Stomach (tissue), 9 donors: Measurements from ENCODE around the gene PKP1. TPM values are rescaled to one million over a fixed set of nuclear protein-coding genes. Genes with fewer than 3 reads are reported as not detected.

Source experiments
- DNase-seq, 2 donors: peaks; one replicate each; pipeline versions ENCODE4 v3.0.0 to v3.0.0-alpha.2; 2013 to 2019
- H3K27ac ChIP-seq, 5 donors: fragments of 200-600 bp in 4 of 5; sonication (generic) in 4 of 5; one replicate each; pipeline ENCODE4 v1.5.1; 2013 to 2019; ENCODE audit warnings: mild to moderate bottlenecking in 1 of 5, moderate library complexity in 1 of 5
- H3K27me3 ChIP-seq, 3 donors: fragments of 200-600 bp; sonication (generic); one replicate each; pipeline ENCODE4 v1.5.1; 2017 to 2019; ENCODE audit warnings: mixed run types in 1 of 3
- H3K36me3 ChIP-seq, 4 donors: fragments of 200-600 bp; sonication (generic); 1 replicate in 3 of 4; 2 replicates in 1 of 4; pipeline ENCODE4 v1.5.1; 2016 to 2019
- H3K4me1 ChIP-seq, 4 donors: fragments of 200-600 bp; sonication (generic); one replicate each; pipeline ENCODE4 v1.5.1; 2016 to 2019
- H3K4me3 ChIP-seq, 4 donors: fragments of 200-600 bp; sonication (generic) in 3 of 4; one replicate each; pipeline ENCODE4 v1.5.1; 2016 to 2019; ENCODE audit warnings: mild to moderate bottlenecking in 1 of 4
- H3K9me3 ChIP-seq, 4 donors: fragments of 200-600 bp; sonication (generic); one replicate each; pipeline ENCODE4 v1.5.1; 2016 to 2019
- CTCF ChIP-seq, 7 experiments: fragments of 450-650 bp in 4 of 7; fragments of 200-600 bp in 3 of 7; sonication (generic) in 3 of 7; IDR thresholded peaks; one replicate each; pipeline ENCODE4 v1.5.1; 2016 to 2019; ENCODE audit warnings: antibody characterized with exemption in 7 of 7, control low read depth in 2 of 7, mild to moderate bottlenecking in 1 of 7
- EP300 ChIP-seq: sonication (generic); formaldehyde crosslinking; IDR thresholded peaks from one replicate; pipeline ENCODE4 v1.6.1; 2017; ENCODE audit warnings: antibody characterized with exemption
- POLR2A ChIP-seq, 4 donors: fragments of 450-650 bp; IDR thresholded peaks; one replicate each; pipeline ENCODE4 v1.6.1; 2016; ENCODE audit warnings: antibody characterized with exemption in 4 of 4, control low read depth in 2 of 4, mild to moderate bottlenecking in 1 of 4, moderate library complexity in 1 of 4
- POLR2AphosphoS5 ChIP-seq, 3 donors: sonication (generic); formaldehyde crosslinking; IDR thresholded peaks; one replicate each; pipeline ENCODE4 v1.6.1; 2016; ENCODE audit warnings: antibody characterized with exemption in 3 of 3
- WGBS, 5 donors: extraction: QIAGEN DNeasy Blood & Tissue Kit in 3 of 5; methylation state at CpG; one replicate each; pipeline versions ENCODE4 v1.1.5 to v1.1.7; 2013 to 2018; 5-methylcytosine and 5-hydroxymethylcytosine counted together
- intact Hi-C: fragments of 100-400 bp; cut with DNase I; formaldehyde crosslinking; loops from one replicate; pipeline ENCODE4 v1.15.1; 2023; ENCODE audit warnings: low total_unique reads
- polyA plus RNA-seq, 3 donors: library from polyadenylated mRNA; stranded (reverse); fragments of 200-250 nt; gene quantifications; one replicate each; pipeline ENCODE4 v1.2.3, GENCODE V29; 2013
- total RNA-seq, 5 donors: library from RNA; depleted of rRNA; stranded (reverse); fragments of >200 nt; gene quantifications; one replicate each; pipeline versions ENCODE4 v1.1.0 to v1.2.3, GENCODE V29; 2014 to 2016
- donor health status: healthy with polysubstance abuse.
- donor health status: Bipolar disorder and iron deficiency.
- donor health status: healthy.

PKP1 gene
- total and polyA plus RNA-seq, 8 donors: under 0.01 to 42.2 (median 0.40) TPM; not detected in 2

DNA sequence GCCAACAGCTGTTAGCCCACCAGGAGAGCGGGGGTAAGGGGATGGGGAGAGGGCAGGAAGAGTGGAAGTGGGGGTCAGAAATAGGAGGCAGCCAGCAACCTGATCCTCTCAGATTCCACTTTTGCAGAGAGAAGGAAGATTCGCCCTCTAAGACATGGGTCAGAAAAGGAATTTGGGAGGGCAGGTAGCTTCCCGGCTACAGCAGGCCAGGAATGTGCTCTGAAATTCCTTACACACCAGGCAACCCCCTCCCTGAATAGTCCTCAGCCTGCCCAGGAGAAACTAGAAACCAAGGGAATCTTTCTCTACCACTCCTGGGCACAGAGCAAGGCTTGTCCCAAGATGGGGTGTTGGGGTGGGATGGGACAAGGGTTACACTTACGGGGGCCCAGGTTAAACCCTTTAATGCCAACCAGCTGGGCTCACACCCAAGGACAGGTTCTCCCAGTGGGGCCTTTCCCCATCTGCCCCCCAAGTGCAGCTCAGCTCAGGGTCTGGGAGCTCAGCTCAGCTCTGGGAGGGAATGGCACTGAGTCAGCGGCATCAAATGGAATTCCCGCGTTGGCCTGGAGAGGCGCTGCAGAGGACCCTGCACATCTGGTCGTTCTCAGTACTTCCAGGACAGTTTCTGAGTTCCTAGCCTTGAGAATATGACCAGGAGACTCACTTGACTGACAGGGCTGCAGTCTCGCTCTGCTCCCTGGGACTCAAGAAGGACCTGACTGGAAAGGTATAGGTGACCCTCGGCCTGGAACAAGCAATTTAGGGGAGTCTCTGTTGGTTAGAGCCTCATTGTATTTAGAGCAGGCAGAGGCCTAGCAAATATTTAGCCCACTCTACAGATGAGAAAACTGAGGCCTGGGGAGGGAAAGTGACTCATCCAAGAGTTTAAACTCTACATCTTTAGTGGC, 93.4 kb downstream of the PKP1 start:
- TF ChIP-seq POLR2AphosphoS5 (IDR thresholded peaks at IDR 0.05) (no peak), CTCF (IDR thresholded peaks at IDR 0.05) (peak in 3 of 7 experiments; percentile 20 to 36 (median 21)), EP300 (no peak), POLR2A (IDR thresholded peaks at IDR 0.05) (no peak)
- intact Hi-C loops: no loop called here

GRCh38 chr1:201377611-201378092, 94.3 kb downstream of the PKP1 start, which contains the start of gene TNNT2:
TSS of gene TNNT2 (minus strand) at chr1:201377680. CDS start at chr1:201373254, 4,426 bp downstream.
- DNase-seq: peak in 1 of 2 donors; percentile 61
- no peaks in the 10 kb centered on the region for H3K36me3 ChIP-seq
- H3K4me1 ChIP-seq: peaks cover 0 to 9% (median 4%) of the 10 kb centered on the region in 4 donors
- no peak within 1 kb of the TSS for H3K4me3 ChIP-seq
- TF ChIP-seq EP300 (no peak), CTCF (IDR thresholded peaks at IDR 0.05) (no peak), POLR2AphosphoS5 (IDR thresholded peaks at IDR 0.05) (no peak), POLR2A (IDR thresholded peaks at IDR 0.05) (no peak)
- intact Hi-C loops: no loop called here
- 30 to 54% (median 37%) methylated on average over 8 to 9 of the region's 9 CpGs for WGBS, 5 donors
- peaks cover 0 to 42% (median 15%) of the 10 kb centered on the region in 3 donors for H3K27me3 ChIP-seq
- H3K9me3 ChIP-seq: no peaks in the 10 kb centered on the region
- no peak within 1 kb of the TSS for H3K27ac ChIP-seq

More for the DNA sequence above, 93.4 kb downstream of the PKP1 start:
- no peaks in the 10 kb centered on the region for H3K9me3 ChIP-seq
- H3K4me3 ChIP-seq: no peak overlapping the region
- no peaks in the 10 kb centered on the region for H3K36me3 ChIP-seq
- H3K4me1 ChIP-seq: peaks cover 0 to 8% (median 4%) of the 10 kb centered on the region in 4 donors
- 28 to 46% (median 31%) methylated on average over 11 of the region's 11 CpGs for WGBS, 5 donors
- DNase-seq: peak; percentile 38 to 73
- no peak overlapping the region for H3K27ac ChIP-seq
- peaks cover 0 to 50% (median 23%) of the 10 kb centered on the region in 3 donors for H3K27me3 ChIP-seq

DNA sequence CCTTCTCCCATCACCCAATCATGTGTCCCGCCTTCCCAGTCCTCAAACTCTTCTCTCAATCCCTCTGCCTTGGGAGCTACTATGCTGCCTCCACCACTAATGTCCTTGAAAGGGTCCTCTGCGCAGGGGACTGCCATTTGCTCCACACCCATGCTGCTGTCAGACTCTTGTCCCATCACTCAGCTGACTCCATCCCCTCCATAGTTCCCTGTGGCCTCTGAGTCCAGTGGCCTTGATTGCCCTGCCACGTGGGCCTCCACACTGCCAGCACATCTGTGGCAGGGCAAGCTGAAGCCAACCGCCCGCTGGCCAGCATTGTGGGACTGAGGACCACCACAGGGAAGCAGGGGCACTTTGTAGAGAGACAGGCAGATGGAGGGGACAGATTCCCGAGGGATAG, 95.5 kb downstream of the PKP1 start:
- intact Hi-C loops: no loop called here
- Histone ChIP-seq H3K27me3 (peaks cover 0 to 30% (median 6%) of the 10 kb centered on the region in 3 donors), H3K9me3 (no peaks in the 10 kb centered on the region), H3K4me1 (peaks cover 0 to 9% (median 4%) of the 10 kb centered on the region in 4 donors), H3K36me3 (peaks cover 0 to 11% (median 1%) of the 10 kb centered on the region in 4 donors), H3K27ac (no peak overlapping the region), H3K4me3 (no peak overlapping the region)
- WGBS, 5 donors: 67 to 80% (median 77%) methylated on average over 6 of the region's 6 CpGs
- no peak for TF ChIP-seq POLR2AphosphoS5 (IDR thresholded peaks at IDR 0.05)
- TF ChIP-seq CTCF (IDR thresholded peaks at IDR 0.05): no peak
- TF ChIP-seq POLR2A (IDR thresholded peaks at IDR 0.05): no peak
- no peak for DNase-seq

GRCh38 chr1:201379733-201380242, 96.5 kb downstream of the PKP1 start:
- TF ChIP-seq EP300 (no peak), POLR2A (IDR thresholded peaks at IDR 0.05) (no peak)
- intact Hi-C loops: no loop called here
- WGBS, 5 donors: 42 to 60% (median 53%) methylated on average over 9 of the region's 9 CpGs
- H3K4me1 ChIP-seq: peaks cover 0 to 9% (median 4%) of the 10 kb centered on the region in 4 donors
- no peak overlapping the region for H3K4me3 ChIP-seq
- no peak overlapping the region for H3K27ac ChIP-seq
- H3K9me3 ChIP-seq: no peaks in the 10 kb centered on the region
- DNase-seq: no peak
- peaks cover 0 to 21% (median 4%) of the 10 kb centered on the region in 4 donors for H3K36me3 ChIP-seq
- H3K27me3 ChIP-seq: peaks cover 0 to 33% (median 6%) of the 10 kb centered on the region in 3 donors
